ENCODE measurements around the gene PTTG1.

DNA sequence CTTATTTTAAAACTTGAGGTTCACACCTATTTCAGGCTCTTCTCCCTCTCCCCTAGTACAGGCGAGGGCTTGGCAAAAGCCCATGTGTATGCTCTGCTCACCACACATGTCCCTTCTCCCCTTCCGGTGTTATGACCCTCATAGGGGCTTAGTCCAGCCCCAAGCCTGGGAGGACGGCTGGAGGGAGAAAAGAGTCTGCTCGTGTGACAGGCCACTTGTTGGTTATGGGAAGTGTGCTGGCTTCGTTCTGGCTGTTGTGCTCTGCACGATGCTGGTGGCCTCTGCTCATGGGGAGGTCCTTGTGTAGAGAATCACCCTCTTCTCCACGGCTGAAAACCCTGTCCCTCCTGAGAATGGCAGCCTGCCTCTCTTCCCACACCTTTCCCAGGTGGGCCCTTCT is 11.1 kb downstream of the PTTG1 start:
- TF ChIP-seq POLR2A (IDR thresholded peaks at IDR 0.05) (no peak), CTCF (IDR thresholded peaks at IDR 0.05) (no peak), EP300 (IDR thresholded peaks at IDR 0.05) (no peak), POLR2AphosphoS5 (IDR thresholded peaks at IDR 0.05) (no peak)
